MM.1S (cell line): ENCODE measurements around the gene TPST1.

Experiments
- CTCF ChIP-seq: fragments of 300-600 bp; sonication (generic); IDR thresholded peaks from 2 replicates; pipeline ENCODE4 v1.5.1; 2016; ENCODE audit warnings: antibody characterized with exemption, low read length, mixed read lengths
- EZH2 ChIP-seq: fragments of 300-600 bp; sonication (generic); optimal IDR thresholded peaks from 2 replicates; pipeline ENCODE3; 2017; ENCODE audit warnings: low read depth, mild to moderate bottlenecking, antibody characterized with exemption, low read length, mixed read lengths

- no peak for TF ChIP-seq CTCF
- TF ChIP-seq EZH2: no peak
Observed at GRCh38 chr7:66296557-66296956, 91.4 kb downstream of the TPST1 start.
